Measurements from ENCODE around the gene ABCC11.

The ABCC11 gene

GRCh38 chr16:48157794-48158193 lies 89.5 kb downstream of the ABCC11 start:
- DNase-seq = no peak

GRCh38 chr16:48157302-48157701 lies 90.0 kb downstream of the ABCC11 start:
- DNase-seq = no peak

- DNase-seq = peak; percentile 85
Observed at GRCh38 chr16:48156790-48157209, 90.5 kb downstream of the ABCC11 start.

GRCh38 chr16:48155926-48156789 lies 91.2 kb downstream of the ABCC11 start, which contains the start of gene ABCC12:
TSS of gene ABCC12 (minus strand) at chr16:48155993. CDS start at chr16:48146424, 9,569 bp downstream.
- DNase-seq = no peak

GRCh38 chr16:48153774-48154173 lies 93.6 kb downstream of the ABCC11 start:
- DNase-seq = no peak

GRCh38 chr16:48152226-48152625 lies 95.1 kb downstream of the ABCC11 start:
- DNase-seq = no peak

- no peak for DNase-seq
Observed at GRCh38 chr16:48150707-48151106, 96.6 kb downstream of the ABCC11 start.

GRCh38 chr16:48146710-48147109 lies 100.6 kb downstream of the ABCC11 start:
- DNase-seq = no peak

GRCh38 chr16:48146131-48146530 lies 101.2 kb downstream of the ABCC11 start:
- no peak for DNase-seq

- no peak for DNase-seq
Observed at GRCh38 chr16:48143812-48144368, 103.4 kb downstream of the ABCC11 start.

- DNase-seq = no peak
Observed at GRCh38 chr16:48140821-48141220, 106.5 kb downstream of the ABCC11 start.

- no peak for DNase-seq
Observed at GRCh38 chr16:48139517-48139916, 107.8 kb downstream of the ABCC11 start.

- DNase-seq = no peak
Observed at GRCh38 chr16:48138543-48138942, 108.8 kb downstream of the ABCC11 start.

- DNase-seq = no peak
Observed at GRCh38 chr16:48137822-48138221, 109.5 kb downstream of the ABCC11 start.

GRCh38 chr16:48136547-48137360 lies 110.6 kb downstream of the ABCC11 start:
- no peak for DNase-seq

GRCh38 chr16:48133455-48134211 lies 113.7 kb downstream of the ABCC11 start:
- DNase-seq = no peak

- DNase-seq = no peak
Observed at GRCh38 chr16:48132696-48133095, 114.6 kb downstream of the ABCC11 start.

GRCh38 chr16:48131201-48131935 lies 116.0 kb downstream of the ABCC11 start:
- DNase-seq = no peak

- no peak for DNase-seq
Observed at GRCh38 chr16:48129926-48130325, 117.4 kb downstream of the ABCC11 start.

- DNase-seq = no peak
Observed at GRCh38 chr16:48128769-48129168, 118.6 kb downstream of the ABCC11 start.

- no peak for DNase-seq
Observed at GRCh38 chr16:48126801-48127644, 120.3 kb downstream of the ABCC11 start.

All from suppressor macrophage treated with lipopolysaccharide for 4 hours (primary cell).